NCI-H2107 treated with DMSO at 0.1 percent for 48 hours (cell line): ENCODE measurements around the gene SUV39H1.
A peak's percentile ranks its signal among the peaks of the same experiment; 100 is the strongest.
"Not testable (repeated sequence)": the region's sequence is repeated elsewhere in the genome, so short reads cannot be mapped to it uniquely, and the experiment has no call there.

Experiments used
- DNase-seq: peaks from one replicate; lab custom pipeline; 2025; ENCODE audit not compliant: unreplicated experiment; lab: John Stamatoyannopoulos, UW

The SUV39H1 gene

DNA sequence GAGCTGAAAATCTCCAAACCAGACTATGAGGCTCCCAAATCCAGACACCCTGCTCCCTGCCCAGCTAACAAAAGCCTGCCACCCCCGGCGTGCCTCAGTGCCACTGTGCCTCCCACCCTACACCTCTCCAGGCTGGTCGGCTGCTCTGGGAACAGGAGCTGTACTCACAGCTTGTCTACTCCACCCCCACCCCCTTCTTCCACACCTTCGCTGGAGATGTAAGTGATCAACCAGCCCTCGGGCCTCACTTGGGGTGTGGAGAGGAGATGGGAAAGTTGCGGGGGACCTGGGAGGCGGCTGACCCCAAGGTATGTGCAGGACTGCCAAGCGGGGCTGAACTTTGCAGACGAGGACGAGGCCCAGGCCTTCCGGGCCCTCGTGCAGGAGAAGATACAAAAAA, 11.1 kb upstream of the SUV39H1 start:
- no peak for DNase-seq

DNA sequence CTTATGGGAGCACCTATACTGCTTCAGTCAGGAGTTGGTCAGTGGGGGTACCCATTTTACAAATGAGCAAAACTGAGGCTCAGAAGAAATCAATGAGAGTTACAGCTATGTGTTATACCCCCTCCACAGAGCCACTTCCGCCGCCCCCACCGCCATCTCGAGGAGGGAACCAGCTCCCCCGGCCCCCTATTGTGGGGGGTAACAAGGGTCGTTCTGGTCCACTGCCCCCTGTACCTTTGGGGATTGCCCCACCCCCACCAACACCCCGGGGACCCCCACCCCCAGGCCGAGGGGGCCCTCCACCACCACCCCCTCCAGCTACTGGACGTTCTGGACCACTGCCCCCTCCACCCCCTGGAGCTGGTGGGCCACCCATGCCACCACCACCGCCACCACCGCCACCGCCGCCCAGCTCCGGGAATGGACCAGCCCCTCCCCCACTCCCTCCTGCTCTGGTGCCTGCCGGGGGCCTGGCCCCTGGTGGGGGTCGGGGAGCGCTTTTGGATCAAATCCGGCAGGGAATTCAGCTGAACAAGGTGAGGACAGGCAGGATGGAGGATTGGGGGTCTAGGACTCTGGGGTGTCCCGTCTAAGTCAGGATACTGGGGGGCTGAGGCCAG, 7.9 kb upstream of the SUV39H1 start:
- DNase-seq, result no peak

DNA sequence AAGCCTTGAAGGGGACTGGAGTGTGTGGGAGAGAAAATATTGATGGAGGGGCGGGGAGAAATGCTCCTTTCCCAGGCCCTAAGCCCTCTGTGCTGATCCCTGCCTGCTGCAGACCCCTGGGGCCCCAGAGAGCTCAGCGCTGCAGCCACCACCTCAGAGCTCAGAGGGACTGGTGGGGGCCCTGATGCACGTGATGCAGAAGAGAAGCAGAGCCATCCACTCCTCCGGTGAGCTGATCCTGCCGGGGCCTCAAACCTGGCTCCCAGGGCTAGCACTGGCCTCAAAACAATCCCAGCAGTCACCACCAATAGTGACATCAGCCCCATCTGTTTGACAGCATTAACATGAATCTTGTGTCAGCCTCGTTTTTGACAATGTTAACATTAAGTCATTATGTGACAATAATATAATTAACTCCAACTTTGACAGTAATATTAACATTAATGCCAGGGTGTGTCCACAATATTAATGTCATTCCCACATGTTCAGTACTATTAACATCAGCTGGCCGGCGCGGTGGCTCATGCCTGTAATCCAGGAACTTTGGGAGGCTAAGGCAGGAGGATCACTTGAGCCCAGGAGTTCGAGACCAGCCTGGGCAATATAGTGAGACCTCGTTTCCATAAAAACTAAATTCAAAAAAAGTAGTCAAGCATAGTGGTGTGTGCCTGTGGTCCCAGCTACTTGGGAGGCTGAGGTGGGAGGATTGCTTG, 7.2 kb upstream of the SUV39H1 start:
- no peak for DNase-seq

DNA sequence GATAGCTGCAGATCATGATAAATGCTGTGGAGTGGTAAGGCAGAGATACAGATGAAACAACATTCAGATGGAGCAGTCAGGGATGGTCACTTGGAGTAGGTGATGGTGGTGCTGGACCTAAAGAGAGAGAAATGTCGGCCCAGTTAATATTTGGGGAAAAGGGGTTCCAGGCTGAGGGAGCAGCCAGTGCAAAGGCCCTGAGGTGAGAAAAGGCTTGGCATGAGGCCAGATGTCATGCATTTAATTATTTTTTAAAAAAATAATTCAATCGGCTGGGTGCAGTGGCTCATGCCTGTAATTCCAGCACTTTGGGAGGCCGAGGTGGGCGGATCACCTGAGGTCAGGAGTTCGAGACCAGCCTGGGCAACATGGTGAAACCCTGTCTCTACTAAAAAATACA, 4.8 kb upstream of the SUV39H1 start:
- DNase-seq, result not testable (repeated sequence)

DNA sequence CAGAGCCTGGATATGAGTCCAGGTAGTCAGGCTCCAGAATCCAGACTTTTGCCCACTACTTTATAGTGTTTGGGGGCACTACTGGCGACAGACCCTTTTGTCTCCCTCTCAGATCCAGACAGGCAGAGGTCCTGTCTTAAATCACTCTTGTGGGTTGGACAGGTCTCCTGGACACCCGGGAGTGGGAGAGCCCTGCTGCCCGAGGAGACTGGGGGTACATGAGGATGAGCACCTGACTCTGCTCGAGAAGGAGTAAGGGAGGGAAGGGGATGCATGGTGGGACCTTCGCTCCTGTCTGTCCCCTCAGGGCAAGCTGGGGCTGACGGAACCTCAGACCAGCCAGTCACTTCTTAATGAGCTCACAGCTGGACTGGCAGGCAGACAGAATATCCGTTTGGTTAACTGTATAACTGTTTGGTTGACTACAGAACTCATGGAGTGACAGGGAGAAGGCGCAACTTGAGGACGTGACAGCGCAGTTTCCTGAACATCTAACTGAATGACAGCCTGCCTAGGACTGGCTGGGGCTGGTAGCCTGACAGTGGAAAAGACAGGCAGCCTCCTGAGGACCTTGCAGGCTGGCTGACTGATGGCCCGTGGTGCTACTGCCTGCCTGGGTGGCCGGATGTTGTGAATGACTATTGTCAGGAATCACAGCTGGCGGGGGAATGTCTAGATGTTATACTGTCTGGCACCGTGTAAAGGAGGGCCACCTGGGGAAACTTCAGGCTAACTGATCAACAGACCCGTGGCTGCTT, 1.6 kb upstream of the SUV39H1 start:
- no peak for DNase-seq

DNA sequence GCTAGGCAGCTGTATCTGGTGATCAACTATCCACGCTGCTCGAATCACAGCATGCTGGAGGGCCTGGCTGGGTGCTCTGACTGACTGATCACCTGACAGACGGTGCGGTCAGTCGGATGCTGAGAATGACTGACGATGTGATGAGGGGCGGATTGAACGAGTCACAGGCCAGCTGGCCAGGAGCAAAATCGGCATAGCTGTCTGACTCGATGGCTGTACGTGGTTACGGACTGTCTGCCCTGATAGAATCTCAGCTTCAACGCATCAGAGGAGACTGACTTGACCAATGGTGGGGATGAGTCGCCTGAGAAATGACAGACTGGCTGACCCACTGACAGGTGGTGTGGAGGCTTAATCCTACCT, 1.0 kb upstream of the SUV39H1 start:
- no peak for DNase-seq

DNA sequence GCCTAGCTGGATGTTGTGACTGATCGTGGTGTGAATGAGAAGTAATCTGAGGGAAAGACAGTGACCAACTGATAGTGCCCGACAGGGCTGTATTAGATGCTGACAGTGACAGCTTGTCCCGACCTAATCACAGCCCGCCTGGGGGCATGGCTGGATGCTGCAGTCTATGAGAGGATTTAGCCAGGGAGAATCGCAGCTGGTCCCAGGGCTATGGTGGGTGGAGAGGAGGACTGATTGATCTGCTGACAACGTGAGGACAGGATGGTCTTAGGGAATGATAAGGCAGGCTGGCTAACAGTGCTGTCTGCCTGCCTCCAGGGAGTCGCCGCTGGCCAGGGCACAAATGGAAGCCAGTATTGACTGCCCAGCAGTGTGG, 621 bp upstream of the SUV39H1 start:
- no peak for DNase-seq

DNA sequence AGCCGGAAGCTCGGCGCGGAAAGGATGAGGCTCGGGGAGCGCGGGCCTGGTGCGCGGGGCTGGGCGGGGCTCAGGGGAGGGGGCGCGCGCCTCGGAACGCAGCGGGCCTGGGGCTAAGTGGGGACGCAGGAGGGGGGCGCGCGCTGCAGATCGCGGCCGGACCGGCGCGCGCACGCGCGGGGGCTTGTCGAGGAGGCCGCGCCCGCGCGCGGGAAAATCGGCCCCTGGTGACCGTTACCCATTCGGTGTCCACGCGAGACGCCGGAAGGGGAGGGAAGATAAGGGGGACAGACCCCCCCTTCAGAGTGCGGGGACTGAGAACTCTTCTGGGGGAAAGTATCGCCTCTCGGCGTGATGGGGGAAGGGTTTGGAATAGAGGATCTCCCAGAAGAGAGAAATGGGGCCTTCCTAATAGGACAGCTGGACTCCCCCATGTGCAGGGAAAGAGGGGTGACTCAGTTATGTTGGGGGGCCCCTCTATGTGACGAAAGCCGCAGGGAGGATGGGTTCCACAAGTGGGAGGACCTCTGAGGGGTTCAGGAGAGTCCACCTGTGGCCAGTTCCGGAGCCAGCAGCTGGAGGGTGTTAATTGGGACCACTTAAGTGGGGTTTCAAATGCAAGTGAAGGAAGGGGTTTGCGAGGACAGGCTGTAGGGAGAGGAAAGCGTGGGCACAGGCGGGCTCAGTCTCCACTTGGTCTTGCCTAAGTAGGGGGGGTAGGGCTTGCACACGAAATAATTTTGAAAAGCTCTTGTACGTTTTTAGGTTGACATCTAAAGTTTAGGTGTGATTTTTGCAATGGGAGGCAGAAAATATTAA, 584 bp downstream of the SUV39H1 start:
- peak; percentile 11 for DNase-seq

DNA sequence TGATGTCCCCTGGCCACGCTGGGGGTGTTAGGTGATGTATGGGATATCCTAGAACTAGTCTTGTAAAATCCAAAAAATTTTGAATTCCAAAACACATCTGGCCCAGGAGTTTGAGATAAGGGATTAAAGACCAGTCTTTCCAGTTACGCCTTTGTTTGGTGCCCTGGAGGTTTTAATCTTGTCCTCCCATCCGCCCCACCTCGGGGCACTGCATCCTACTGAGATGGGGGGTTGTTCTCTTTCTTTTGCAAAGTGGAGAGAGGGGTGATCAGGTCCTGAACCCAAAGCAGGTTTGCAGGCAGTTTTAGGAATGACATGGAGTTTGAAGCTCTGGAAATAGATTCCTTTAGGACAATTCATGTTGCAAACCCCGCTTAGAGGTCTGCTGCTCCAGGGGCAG, 1.8 kb downstream of the SUV39H1 start:
- DNase-seq, result no peak

DNA sequence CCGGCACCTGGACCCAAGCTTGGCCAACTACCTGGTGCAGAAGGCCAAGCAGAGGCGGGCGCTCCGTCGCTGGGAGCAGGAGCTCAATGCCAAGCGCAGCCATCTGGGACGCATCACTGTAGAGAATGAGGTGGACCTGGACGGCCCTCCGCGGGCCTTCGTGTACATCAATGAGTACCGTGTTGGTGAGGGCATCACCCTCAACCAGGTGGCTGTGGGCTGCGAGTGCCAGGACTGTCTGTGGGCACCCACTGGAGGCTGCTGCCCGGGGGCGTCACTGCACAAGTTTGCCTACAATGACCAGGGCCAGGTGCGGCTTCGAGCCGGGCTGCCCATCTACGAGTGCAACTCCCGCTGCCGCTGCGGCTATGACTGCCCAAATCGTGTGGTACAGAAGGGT, 3.7 kb downstream of the SUV39H1 start:
- no peak for DNase-seq

DNA sequence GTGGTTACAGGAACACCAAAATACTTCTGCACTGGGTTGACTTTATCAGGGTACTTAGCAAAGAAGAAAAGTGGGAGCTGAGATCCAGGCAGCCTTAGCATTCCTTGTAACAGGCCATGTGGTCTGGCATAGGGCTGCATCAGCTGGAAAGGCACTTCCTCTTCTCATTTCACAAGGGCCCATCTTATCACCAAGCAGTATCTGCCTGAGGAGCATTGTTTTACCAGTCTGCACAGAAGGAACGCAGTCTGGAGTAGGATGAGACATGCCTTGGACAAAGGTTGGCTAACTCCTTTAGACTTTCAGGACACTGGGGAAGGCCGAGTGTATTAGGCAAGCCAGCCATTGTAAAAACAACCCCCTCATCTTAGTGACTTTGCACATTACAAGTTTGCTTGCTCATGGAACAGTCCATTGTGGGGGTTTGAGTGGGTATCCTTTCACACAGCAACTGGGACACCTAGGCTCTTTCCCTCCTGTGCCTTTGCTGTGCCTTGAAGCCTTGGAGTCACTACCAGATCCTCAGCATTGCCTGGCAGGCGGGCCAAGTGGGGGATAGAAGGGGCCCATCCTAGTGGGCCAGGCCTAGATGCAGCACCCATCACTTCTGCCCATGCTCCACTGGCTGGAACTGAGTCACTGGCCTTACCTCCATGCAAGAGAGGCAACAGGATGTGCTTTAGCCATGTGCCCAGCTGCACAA, 4.6 kb downstream of the SUV39H1 start:
- DNase-seq, result no peak

DNA sequence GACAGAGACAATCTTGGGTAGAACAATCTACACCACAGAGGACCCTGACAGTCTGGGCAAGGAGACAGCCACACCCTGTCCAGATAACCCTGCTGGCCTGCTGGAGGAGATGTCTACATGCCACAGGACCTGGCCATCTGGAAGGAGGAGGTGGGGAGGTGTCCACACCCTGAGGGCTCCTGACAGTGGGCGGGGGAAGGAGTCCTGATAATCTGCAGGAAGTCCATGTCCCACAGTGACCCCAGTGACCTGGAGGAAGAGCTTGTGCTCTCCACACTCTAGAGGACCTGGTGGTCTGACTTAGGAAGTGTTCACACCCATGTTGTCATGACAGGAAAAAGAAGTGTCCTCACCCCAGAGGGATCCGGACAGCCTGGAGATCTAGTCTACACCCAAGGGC, 5.5 kb downstream of the SUV39H1 start:
- no peak for DNase-seq

DNA sequence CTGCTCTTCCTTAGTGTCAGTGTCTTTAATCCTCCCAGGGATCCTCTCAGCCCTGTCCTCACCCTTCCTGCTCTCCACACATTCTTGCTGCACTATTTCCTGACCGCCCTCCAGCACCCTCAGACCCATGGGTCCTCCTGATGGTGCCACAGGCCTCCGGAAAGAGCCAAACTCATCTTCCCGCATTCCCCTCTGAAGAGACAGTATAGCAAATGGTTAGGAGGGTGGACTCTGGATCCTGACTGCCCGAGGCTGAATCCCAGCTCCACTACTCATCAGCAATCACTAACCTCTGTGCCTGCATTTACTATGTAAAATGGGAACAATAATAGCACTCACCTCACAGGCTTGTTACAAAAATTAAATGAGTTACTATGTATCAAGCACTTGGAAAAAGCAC, 6.2 kb downstream of the SUV39H1 start:
- no peak for DNase-seq

DNA sequence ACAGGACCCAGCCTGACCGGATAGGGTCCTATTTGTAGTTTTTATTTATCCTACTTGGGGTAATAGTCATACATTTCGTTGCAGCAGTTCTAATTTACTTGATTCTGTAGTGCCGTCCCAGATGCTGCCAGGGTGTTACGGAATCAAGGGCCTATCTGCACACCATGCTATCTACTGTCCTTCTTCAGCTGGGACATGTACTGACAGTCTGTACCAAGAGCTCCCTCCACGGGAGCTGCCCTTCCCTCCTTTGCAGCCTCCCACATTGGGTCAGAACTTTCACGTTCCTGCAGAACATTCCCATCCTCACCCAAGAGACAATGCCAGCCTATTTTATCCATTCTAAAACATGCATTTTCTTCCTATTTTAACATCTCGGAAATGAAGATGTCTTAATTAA, 6.7 kb downstream of the SUV39H1 start:
- no peak for DNase-seq

DNA sequence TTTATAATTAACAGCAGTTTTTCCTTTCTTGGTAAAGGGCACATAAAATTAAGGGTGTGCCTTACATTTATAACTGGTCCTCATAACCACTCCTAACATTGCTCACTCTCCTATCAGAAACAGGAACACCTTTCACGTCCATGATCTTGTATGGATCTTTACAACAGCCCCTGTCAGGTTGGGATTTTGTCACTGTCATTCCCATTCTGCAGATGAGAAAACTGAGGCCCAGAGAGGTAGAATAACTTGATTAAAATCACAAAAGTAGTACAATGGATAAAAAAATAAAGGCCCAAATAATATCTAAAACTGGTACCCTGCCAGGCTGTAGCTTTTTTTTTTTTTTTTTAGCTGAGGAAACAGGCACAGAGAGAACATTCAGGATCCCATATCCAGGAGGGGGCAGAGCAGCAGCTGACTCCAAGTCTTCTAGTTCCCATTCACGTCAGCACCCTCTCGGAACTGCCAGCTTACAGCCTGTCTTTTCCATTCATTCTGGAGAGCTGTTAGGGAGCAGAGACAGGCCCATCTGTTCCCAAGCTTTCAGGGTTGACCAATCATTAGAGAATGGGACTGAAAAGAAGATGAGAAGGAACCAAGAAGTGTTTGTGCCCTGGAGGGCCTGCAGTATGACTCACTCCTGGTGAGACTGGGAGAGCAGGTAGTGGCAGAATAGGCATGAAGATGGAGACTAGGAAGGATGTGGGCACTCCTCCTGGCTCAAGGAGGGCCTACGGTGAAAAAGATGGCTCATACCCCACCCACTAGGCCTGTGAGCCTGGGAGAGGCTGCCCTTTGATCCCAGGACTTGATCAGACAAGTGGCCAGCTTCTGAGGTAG, 7.3 kb downstream of the SUV39H1 start:
- no peak for DNase-seq

DNA sequence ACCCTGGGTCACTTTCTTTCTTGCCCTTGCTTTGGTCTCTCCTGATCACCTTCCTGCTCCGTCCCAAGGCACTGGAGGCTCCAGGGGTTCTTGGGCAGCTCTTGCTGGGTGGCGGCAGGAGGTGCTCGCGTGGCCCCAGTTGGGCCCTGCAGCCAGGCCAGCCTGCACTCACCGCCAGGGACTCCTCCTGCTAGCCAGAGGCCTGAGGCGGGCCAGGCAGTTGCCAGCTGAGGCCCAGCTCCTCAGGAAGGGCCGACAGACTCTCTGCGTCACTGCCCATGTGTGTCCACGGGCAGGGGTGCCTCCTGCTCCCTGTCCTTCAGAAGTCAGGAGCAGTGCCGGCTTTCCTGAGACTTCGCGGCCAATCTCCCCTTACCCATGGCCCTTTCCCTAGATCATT, 9.3 kb downstream of the SUV39H1 start:
- DNase-seq, result no peak

DNA sequence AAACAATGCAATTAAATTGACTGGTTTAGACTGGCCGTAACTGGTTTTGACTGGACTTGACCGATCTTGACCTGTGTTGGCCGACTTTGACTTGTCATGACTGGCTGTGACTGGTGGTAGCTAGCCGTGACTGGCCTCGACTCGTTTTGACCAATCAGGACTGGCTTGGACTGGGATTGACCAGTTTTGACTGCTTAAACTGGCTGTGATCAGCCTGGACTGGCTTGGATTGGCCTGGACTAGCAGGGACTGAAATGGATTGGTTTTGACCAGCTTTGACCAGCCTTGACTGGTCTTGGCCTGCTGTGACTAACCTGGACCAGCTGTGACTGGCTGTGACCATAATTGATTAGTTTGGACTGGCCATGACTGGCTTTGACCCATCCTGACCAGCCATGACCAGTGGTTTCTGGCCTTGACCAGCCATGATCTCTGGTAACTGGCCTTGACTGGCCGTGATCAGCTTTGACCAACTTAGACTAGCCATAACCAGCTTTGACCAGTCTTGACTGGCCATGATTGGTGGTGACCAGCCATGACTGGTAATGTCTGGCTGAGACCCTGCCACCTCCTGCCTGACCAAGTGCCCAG, 13.1 kb downstream of the SUV39H1 start:
- DNase-seq, result no peak

DNA sequence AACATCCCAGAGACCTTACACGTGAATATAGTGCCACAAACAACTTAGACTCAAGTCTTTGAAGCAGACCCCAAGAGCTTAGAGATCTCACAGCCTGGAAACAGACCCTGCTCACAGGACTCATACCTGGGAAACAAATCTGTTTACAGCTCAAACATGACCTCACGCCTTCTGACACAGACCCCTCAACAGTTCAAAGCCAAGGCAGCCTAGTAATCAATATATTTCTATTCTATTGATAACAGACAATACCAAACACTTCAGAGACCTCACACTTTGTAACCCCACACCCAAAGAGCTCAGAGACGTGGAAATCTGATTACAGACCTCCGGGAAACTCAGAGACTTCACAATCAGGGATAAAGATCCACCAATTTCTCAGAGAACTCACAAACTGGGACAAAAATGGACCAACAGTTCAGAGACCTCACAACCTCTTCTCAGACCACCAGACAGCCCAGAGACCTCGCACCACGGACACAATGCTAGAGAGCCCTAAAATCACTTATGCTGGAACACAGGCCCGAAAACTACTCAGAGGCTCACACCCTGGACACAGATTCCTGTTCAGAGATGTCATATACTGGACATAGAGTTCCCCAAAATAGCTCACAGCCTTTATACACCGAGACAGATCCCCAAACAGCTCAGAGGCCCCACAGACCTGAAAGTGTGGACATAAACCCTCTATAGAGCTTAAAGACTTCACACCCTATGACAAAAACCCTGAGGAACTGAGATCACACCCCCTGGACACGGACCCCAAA, 14.8 kb downstream of the SUV39H1 start:
- DNase-seq, result no peak

DNA sequence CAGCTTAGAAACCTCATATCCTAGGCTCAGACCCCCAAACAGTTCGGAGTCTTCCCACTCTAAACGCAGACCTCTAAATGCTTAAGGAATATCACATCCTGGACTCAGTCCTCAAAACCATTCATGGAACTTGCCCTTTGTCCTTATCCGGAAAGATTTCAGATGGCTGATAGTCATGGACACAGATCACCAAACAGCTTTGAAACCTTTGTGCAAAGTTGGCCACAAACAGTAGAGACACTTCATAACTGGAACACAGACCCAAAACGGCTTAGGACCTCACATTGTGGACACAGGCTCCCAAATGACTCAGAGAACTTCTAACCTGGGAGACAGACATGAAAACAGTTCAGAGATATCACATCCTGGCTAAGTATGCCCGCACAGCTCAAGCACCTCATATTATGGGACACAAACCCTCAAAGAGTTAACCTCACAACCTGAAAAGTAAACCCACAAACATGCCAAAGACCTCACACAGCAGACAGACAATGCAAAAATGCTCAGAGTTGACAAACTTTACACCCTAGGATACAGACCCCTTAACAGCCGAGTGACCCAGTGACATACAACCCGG, 15.5 kb downstream of the SUV39H1 start:
- DNase-seq, result no peak
